Prostate gland (tissue), 2 donors: ENCODE data around the gene CPSF4L. TPM values are rescaled to one million over a fixed set of nuclear protein-coding genes. Genes with fewer than 3 reads are reported as not detected.

Source experiments
- DNase-seq: peaks from one replicate; pipeline ENCODE4 v3.0.0-alpha.2; 2019; ENCODE audit warnings: low spot score
- H3K27ac ChIP-seq, 2 donors: fragments of 200-600 bp; sonication (generic); 2 replicates each; pipeline ENCODE4 v1.5.1; 2017 to 2019
- H3K27me3 ChIP-seq: fragments of 200-600 bp; sonication (generic); replicated peaks from 2 replicates; pipeline ENCODE4 v1.5.1; 2019; ENCODE audit not compliant: insufficient read depth
- H3K36me3 ChIP-seq, 2 donors: fragments of 200-600 bp; sonication (generic); 1 replicate in 1 of 2; 2 replicates in 1 of 2; pipeline versions ENCODE4 v1.5.1 to v1.8.1; 2017 to 2019
- H3K4me1 ChIP-seq: fragments of 200-600 bp; sonication (generic); replicated peaks from 2 replicates; pipeline ENCODE4 v1.5.1; 2019
- H3K4me3 ChIP-seq, 2 donors: fragments of 200-600 bp; sonication (generic); 2 replicates each; pipeline ENCODE4 v1.5.1; 2017 to 2019
- H3K9me3 ChIP-seq: fragments of 200-600 bp; sonication (generic); 2 replicates; pipeline ENCODE4 v1.5.1; 2017
- CTCF ChIP-seq, 4 experiments: fragments of 200-600 bp in 2 of 4; fragments of 450-650 bp in 2 of 4; sonication (generic) in 2 of 4; IDR thresholded peaks; 1 replicate in 3 of 4; 2 replicates in 1 of 4; pipeline ENCODE4 v1.5.1; 2016 to 2019; ENCODE audit warnings: antibody characterized with exemption in 4 of 4, mild to moderate bottlenecking in 2 of 4, moderate library complexity in 2 of 4
- POLR2A ChIP-seq: fragments of 450-650 bp; IDR thresholded peaks from one replicate; pipeline ENCODE4 v1.6.1; 2016; ENCODE audit warnings: antibody characterized with exemption, mild to moderate bottlenecking
- POLR2AphosphoS5 ChIP-seq: sonication (generic); formaldehyde crosslinking; IDR thresholded peaks from one replicate; pipeline ENCODE4 v1.6.1; 2017; ENCODE audit warnings: antibody characterized with exemption
- WGBS: methylation state at CpG from one replicate; pipeline ENCODE4 v1.1.5; 2018; 5-methylcytosine and 5-hydroxymethylcytosine counted together
- intact Hi-C: fragments of 100-400 bp; cut with DNase I; formaldehyde crosslinking; loops from one replicate; pipeline ENCODE4 v1.14.2; 2022
- total RNA-seq, 2 donors: library from RNA; depleted of rRNA; stranded (reverse); fragments of >200 nt; gene quantifications; one replicate each; pipeline ENCODE4 v1.1.0, GENCODE V29; 2016

The CPSF4L gene
- total RNA-seq, 2 donors from 2014 or later, result not detected

- Histone ChIP-seq H3K36me3 (no peaks in the 10 kb centered on the region), H3K27ac (no peak overlapping the region), H3K27me3 (no peaks in the 10 kb centered on the region), H3K4me1 (no peaks in the 10 kb centered on the region), H3K4me3 (no peak overlapping the region), H3K9me3 (no peaks in the 10 kb centered on the region)
- no peak for DNase-seq
- intact Hi-C loops, result no loop called here
- 73% methylated on average over 6 of the region's 6 CpGs for WGBS
- TF ChIP-seq POLR2A, result no peak
- TF ChIP-seq CTCF (IDR thresholded peaks at IDR 0.05), result no peak
- no peak for TF ChIP-seq POLR2AphosphoS5
These were observed 24.0 kb downstream of the CPSF4L start for GRCh38 chr17:73237714-73238113.

- DNase-seq, result no peak
- H3K4me3 ChIP-seq, result no peak overlapping the region
- peaks cover 4% of the 10 kb centered on the region for H3K4me1 ChIP-seq
- intact Hi-C loops, result loop anchor here (5.0 kb wide), 1 partner anchor 42 kb away; the partner anchor contains the start of gene COG1
- no peaks in the 10 kb centered on the region for H3K36me3 ChIP-seq
- TF ChIP-seq POLR2A (no peak), CTCF (IDR thresholded peaks at IDR 0.05) (no peak), POLR2AphosphoS5 (no peak)
- 89% methylated on average over 10 of the region's 10 CpGs for WGBS
- no peaks in the 10 kb centered on the region for H3K27me3 ChIP-seq
- H3K27ac ChIP-seq, result no peak overlapping the region
- H3K9me3 ChIP-seq, result no peaks in the 10 kb centered on the region
These were observed 26.9 kb downstream of the CPSF4L start for GRCh38 chr17:73234736-73235135.

- under 1% methylated on average over 48 of the region's 48 CpGs for WGBS
- peak; percentile 21 for DNase-seq
- intact Hi-C loops, result loop anchor here (5.0 kb wide), 1 partner anchor 40 kb away; the partner anchor contains the start of gene COG1
- no peak for TF ChIP-seq POLR2A
- Histone ChIP-seq H3K4me1 (peaks cover 4% of the 10 kb centered on the region), H3K27me3 (no peaks in the 10 kb centered on the region), H3K4me3 (peak overlapping the region; percentile 76 to 99), H3K36me3 (no peaks in the 10 kb centered on the region), H3K9me3 (no peaks in the 10 kb centered on the region), H3K27ac (peak overlapping the region; percentile 82 to 87)
These were observed 28.9 kb downstream of the CPSF4L start for GRCh38 chr17:73232587-73233373.

GRCh38 chr17:73231841-73232586 lies 29.7 kb downstream of the CPSF4L start:
- H3K36me3 ChIP-seq, result no peaks in the 10 kb centered on the region
- H3K4me1 ChIP-seq, result peaks cover 4% of the 10 kb centered on the region
- intact Hi-C loops, result loop anchor here (5.0 kb wide), 1 partner anchor 40 kb away; the partner anchor contains the start of gene COG1
- no peaks in the 10 kb centered on the region for H3K9me3 ChIP-seq
- H3K4me3 ChIP-seq, result peak overlapping the region; percentile 76 to 99
- H3K27me3 ChIP-seq, result no peaks in the 10 kb centered on the region
- peak overlapping the region; percentile 82 to 87 for H3K27ac ChIP-seq
- DNase-seq, result peak; percentile 94
- TF ChIP-seq POLR2AphosphoS5 (peak; percentile 98), CTCF (IDR thresholded peaks at IDR 0.05) (peak in 3 of 4 experiments; percentile 31 to 73 (median 63)), POLR2A (peak; percentile 92)
- under 1% methylated on average over 42 of the region's 63 CpGs for WGBS

- WGBS, result under 1% methylated on average over 20 of the region's 20 CpGs
- H3K4me1 ChIP-seq, result peaks cover 4% of the 10 kb centered on the region
- H3K9me3 ChIP-seq, result no peaks in the 10 kb centered on the region
- H3K27me3 ChIP-seq, result no peaks in the 10 kb centered on the region
- peak overlapping the region; percentile 82 to 87 for H3K27ac ChIP-seq
- intact Hi-C loops, result loop anchor here (5.0 kb wide), 1 partner anchor 39 kb away; the partner anchor contains the start of gene COG1
- TF ChIP-seq POLR2AphosphoS5 (no peak), CTCF (IDR thresholded peaks at IDR 0.05) (no peak), POLR2A (no peak)
- no peaks in the 10 kb centered on the region for H3K36me3 ChIP-seq
- H3K4me3 ChIP-seq, result peak overlapping the region; percentile 76 to 99
- no peak for DNase-seq
These were observed 30.3 kb downstream of the CPSF4L start for GRCh38 chr17:73231395-73231794.
